H9 (cell line): ENCODE results near the gene GLDC. TPM values are rescaled to one million over a fixed set of nuclear protein-coding genes. Genes with fewer than 3 reads are reported as not detected.

Experiments used
- DNase-seq: peaks from one replicate; pipeline ENCODE4 v3.0.0-alpha.2; 2017
- H2AFZ ChIP-seq: one replicate; pipeline ENCODE4 v1.6.1; 2013; ENCODE audit warnings: mild to moderate bottlenecking, low read length, control low read depth, moderate library complexity
- H2AK5ac ChIP-seq: 2 replicates; pipeline ENCODE4 v1.6.1; 2013; ENCODE audit warnings: low read length, control low read depth, mixed read lengths; ENCODE audit not compliant: insufficient read length
- H2BK120ac ChIP-seq: one replicate; pipeline ENCODE4 v1.6.1; 2013; ENCODE audit warnings: low read depth, mild to moderate bottlenecking, low read length, control low read depth, inconsistent platforms; ENCODE audit not compliant: poor library complexity, severe bottlenecking
- H2BK12ac ChIP-seq: 2 replicates; pipeline ENCODE4 v1.6.1; 2013; ENCODE audit warnings: low read length, control low read depth, mixed read lengths, low read depth; ENCODE audit not compliant: insufficient read length
- H2BK15ac ChIP-seq: 2 replicates; pipeline ENCODE4 v1.6.1; 2013; ENCODE audit warnings: low read depth, low read length, control low read depth
- H2BK20ac ChIP-seq: one replicate; pipeline ENCODE4 v1.6.1; 2013; ENCODE audit warnings: low read depth, mild to moderate bottlenecking, low read length, control low read depth, inconsistent platforms; ENCODE audit not compliant: poor library complexity, severe bottlenecking
- H2BK5ac ChIP-seq: 2 replicates; pipeline ENCODE4 v1.6.1; 2013; ENCODE audit warnings: low read length, control low read depth, mixed read lengths; ENCODE audit not compliant: insufficient read length
- H3K14ac ChIP-seq: 2 replicates; pipeline ENCODE4 v1.6.1; 2013; ENCODE audit warnings: low read length, control low read depth; ENCODE audit not compliant: insufficient read depth
- H3K18ac ChIP-seq: 2 replicates; pipeline ENCODE4 v1.6.1; 2013; ENCODE audit warnings: low read depth, mild to moderate bottlenecking, mixed read lengths, low read length, control low read depth; ENCODE audit not compliant: insufficient read length
- H3K23ac ChIP-seq: 2 replicates; pipeline ENCODE4 v1.6.1; 2013; ENCODE audit warnings: low read length, control low read depth, mixed read lengths, low read depth; ENCODE audit not compliant: insufficient read length
- H3K23me2 ChIP-seq: 2 replicates; pipeline ENCODE4 v1.6.1; 2013; ENCODE audit warnings: low read depth, mild to moderate bottlenecking, mixed read lengths, low read length, control low read depth; ENCODE audit not compliant: insufficient read length, poor library complexity, severe bottlenecking
- H3K27ac ChIP-seq: 2 replicates; pipeline ENCODE4 v1.5.1; 2013; ENCODE audit warnings: low read length, control low read depth, mixed read lengths, low read depth; ENCODE audit not compliant: insufficient read length
- H3K27me3 ChIP-seq: 2 replicates; pipeline ENCODE4 v1.6.1; 2013; ENCODE audit warnings: low read length, control low read depth, inconsistent platforms; ENCODE audit not compliant: insufficient read depth
- H3K4ac ChIP-seq: 2 replicates; pipeline ENCODE4 v1.6.1; 2013; ENCODE audit warnings: low read depth, mild to moderate bottlenecking, control low read depth, inconsistent platforms, low read length, moderate library complexity
- H3K4me1 ChIP-seq: 2 replicates; pipeline ENCODE4 v1.6.1; 2013; ENCODE audit warnings: low read length, control low read depth, inconsistent platforms; ENCODE audit not compliant: insufficient read depth
- H3K4me2 ChIP-seq: 2 replicates; pipeline ENCODE4 v1.6.1; 2013; ENCODE audit warnings: low read length, control low read depth, mixed read lengths; ENCODE audit not compliant: insufficient read length, insufficient read depth
- H3K56ac ChIP-seq: 2 replicates; pipeline ENCODE4 v1.6.1; 2013; ENCODE audit warnings: low read depth, mild to moderate bottlenecking, mixed read lengths, low read length, control low read depth; ENCODE audit not compliant: insufficient read length
- H3K79me1 ChIP-seq: 2 replicates; pipeline ENCODE4 v1.6.1; 2013; ENCODE audit warnings: low read depth, mild to moderate bottlenecking, moderate library complexity, low read length, control low read depth, inconsistent platforms; ENCODE audit not compliant: insufficient read depth, poor library complexity, severe bottlenecking
- H3K79me2 ChIP-seq: 2 replicates; pipeline ENCODE4 v1.6.1; 2013; ENCODE audit warnings: low read length, control low read depth, inconsistent platforms; ENCODE audit not compliant: insufficient read depth
- H3K9ac ChIP-seq: 2 replicates; pipeline ENCODE4 v1.6.1; 2013; ENCODE audit warnings: low read length, control low read depth, mixed read lengths; ENCODE audit not compliant: insufficient read length; ENCODE audit errors: extremely low read depth
- H3K9me3 ChIP-seq: one replicate; pipeline ENCODE4 v1.6.1; 2013; ENCODE audit warnings: low read depth, low read length, inconsistent platforms; ENCODE audit not compliant: control insufficient read depth
- H3T11ph ChIP-seq: one replicate; pipeline ENCODE4 v1.6.1; 2013; ENCODE audit warnings: mild to moderate bottlenecking, low read length, control low read depth, inconsistent platforms
- H4K20me1 ChIP-seq: one replicate; pipeline ENCODE4 v1.6.1; 2013; ENCODE audit not compliant: control insufficient read depth, insufficient read length, insufficient read depth
- H4K5ac ChIP-seq: 2 replicates; pipeline ENCODE4 v1.6.1; 2013; ENCODE audit warnings: low read depth, mild to moderate bottlenecking, mixed read lengths, low read length, control low read depth; ENCODE audit not compliant: insufficient read length
- H4K8ac ChIP-seq: replicated peaks from 2 replicates; pipeline ENCODE4 v1.6.1; 2013; ENCODE audit warnings: low read length, control low read depth, mixed read lengths, low read depth; ENCODE audit not compliant: insufficient read length
- H4K91ac ChIP-seq: 2 replicates; pipeline ENCODE4 v1.6.1; 2013; ENCODE audit warnings: low read depth, mild to moderate bottlenecking, moderate library complexity, mixed read lengths, low read length, control low read depth; ENCODE audit not compliant: insufficient read length
- H3K27ac Mint-ChIP-seq, 3 experiments: 2 replicates in 2 of 3; 3 replicates in 1 of 3; pipeline ENCODE4 v1.8.0; 2020 to 2021; ENCODE audit warnings: mixed read lengths in 3 of 3, mild to moderate bottlenecking in 1 of 3, moderate library complexity in 1 of 3
- H3K27me3 Mint-ChIP-seq: 2 replicates; pipeline ENCODE4 v1.8.0; 2021; ENCODE audit warnings: low read depth, mild to moderate bottlenecking, moderate library complexity, mixed read lengths
- H3K36me3 Mint-ChIP-seq, 3 experiments: 2 replicates in 2 of 3; 3 replicates in 1 of 3; pipeline ENCODE4 v1.8.0; 2020 to 2021; ENCODE audit warnings: low read depth in 3 of 3, mixed read lengths in 3 of 3; ENCODE audit not compliant: insufficient read depth in 1 of 3
- H3K4me1 Mint-ChIP-seq, 2 experiments: 2 replicates each; pipeline ENCODE4 v1.8.0; 2020; ENCODE audit warnings: mixed read lengths in 2 of 2
- H3K4me3 Mint-ChIP-seq, 2 experiments: 2 replicates in 1 of 2; 3 replicates in 1 of 2; pipeline ENCODE4 v1.8.0; 2020 to 2021; ENCODE audit warnings: mild to moderate bottlenecking in 2 of 2, mixed read lengths in 2 of 2, moderate library complexity in 1 of 2
- H3K9me3 Mint-ChIP-seq, 2 experiments: 2 replicates in 1 of 2; 3 replicates in 1 of 2; pipeline ENCODE4 v1.8.0; 2020; ENCODE audit warnings: mild to moderate bottlenecking in 2 of 2, mixed read lengths in 2 of 2, moderate library complexity in 1 of 2
- CTCF ChIP-seq: fragments of 200-600 bp; sonication (generic); conservative IDR thresholded peaks from 3 replicates; pipeline ENCODE4 v1.8.0; 2021; ENCODE audit warnings: antibody characterized with exemption, mild to moderate bottlenecking
- WGBS: extraction: QIAGEN DNeasy Blood & Tissue Kit; methylation state at CpG from one replicate; pipeline ENCODE4 v1.1.7; 2013; ENCODE audit warnings: missing lambda C conversion rate, low lambda C conversion rate, mixed read lengths; ENCODE audit not compliant: insufficient read length; ENCODE audit errors: extremely low coverage; 5-methylcytosine and 5-hydroxymethylcytosine counted together
- total RNA-seq: library from RNA; stranded (reverse); gene quantifications from 2 replicates; pipeline ENCODE4 v1.2.1, GENCODE V29; 2021

Gene GLDC
- total RNA-seq, 1 experiment from 2014 or later, result 74.4 TPM

DNA sequence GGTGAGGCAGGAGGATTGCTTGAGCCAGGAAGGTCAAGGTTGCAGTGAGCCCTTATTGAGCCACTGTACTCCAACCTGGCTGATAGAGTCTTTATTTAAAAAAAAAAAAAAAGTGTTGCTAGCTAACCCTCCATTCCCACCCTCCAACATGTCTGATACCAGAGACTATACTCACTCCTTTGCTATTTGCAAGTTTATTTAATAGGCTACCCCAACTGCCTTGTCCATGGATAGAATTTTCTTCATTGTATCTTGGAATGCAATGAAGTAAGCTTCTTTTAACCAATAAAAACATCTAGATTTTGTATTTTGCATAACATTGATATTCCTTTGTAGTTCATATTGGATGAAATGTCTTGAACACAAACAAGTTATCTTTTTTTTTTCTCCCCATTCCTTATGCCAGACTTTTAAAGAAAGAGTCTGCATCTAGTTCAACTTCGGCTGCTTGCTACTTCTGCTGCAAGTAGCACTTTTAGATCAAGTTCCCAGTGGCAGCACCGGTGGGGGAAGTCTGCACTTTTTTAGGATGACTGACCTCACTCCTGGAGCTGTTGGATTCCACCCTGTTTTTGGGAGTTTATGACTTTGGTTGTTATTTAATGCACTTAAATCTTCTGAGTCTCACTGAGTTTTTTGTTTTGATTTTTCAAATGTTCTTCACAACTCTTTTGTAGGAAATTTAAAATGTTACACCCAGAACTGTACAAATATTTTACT is 120.0 kb downstream of the GLDC start:
- no peak overlapping the region for H2BK20ac ChIP-seq
- no peak overlapping the region for H2BK120ac ChIP-seq
- TF ChIP-seq CTCF, result no peak
- no peak for DNase-seq
- no peaks in the 10 kb centered on the region for H4K20me1 ChIP-seq
- H3K27me3 Mint-ChIP-seq, result no peaks in the 10 kb centered on the region
- H3K4me3 Mint-ChIP-seq, result no peak overlapping the region
- H3K23ac ChIP-seq, result no peak overlapping the region
- no peaks in the 10 kb centered on the region for H3K4me1 ChIP-seq
- H2BK5ac ChIP-seq, result no peak overlapping the region
- H3K36me3 Mint-ChIP-seq, result peaks cover 3 to 12% (median 10%) of the 10 kb centered on the region in 3 experiments; a peak in 6 of 7 replicates
- H4K5ac ChIP-seq, result no peak overlapping the region
- H3K9me3 Mint-ChIP-seq, result peaks cover 3 to 11% of the 10 kb centered on the region in 2 experiments; a peak in 3 of 5 replicates
- H3K23me2 ChIP-seq, result no peaks in the 10 kb centered on the region
- no peak overlapping the region for H3K18ac ChIP-seq
- no peak overlapping the region for H3K27ac ChIP-seq
- H3K56ac ChIP-seq, result no peak overlapping the region
- H3K27me3 ChIP-seq, result no peaks in the 10 kb centered on the region
- H2BK15ac ChIP-seq, result no peak overlapping the region
- H3K4me1 Mint-ChIP-seq, result peaks cover 6 to 13% of the 10 kb centered on the region in 2 experiments
- H3K9ac ChIP-seq, result no peak overlapping the region
- no peak overlapping the region for H3K4ac ChIP-seq
- no peak overlapping the region for H4K91ac ChIP-seq
- WGBS, result no CpG with 5 or more reads among the region's 2 CpGs
- no peak overlapping the region for H2AFZ ChIP-seq
- no peak overlapping the region for H3T11ph ChIP-seq
- no peak overlapping the region for H4K8ac ChIP-seq
- H3K14ac ChIP-seq, result no peak overlapping the region
- H3K9me3 ChIP-seq, result no peaks in the 10 kb centered on the region
- no peaks in the 10 kb centered on the region for H3K79me2 ChIP-seq
- H2BK12ac ChIP-seq, result no peak overlapping the region
- H3K79me1 ChIP-seq, result no peaks in the 10 kb centered on the region
- H3K27ac Mint-ChIP-seq, result no peak overlapping the region
- no peak overlapping the region for H3K4me2 ChIP-seq
- no peak overlapping the region for H2AK5ac ChIP-seq
